HG02759 (cell line): Measurements from ENCODE around the gene ZNF629.

Experiments
- ATAC-seq: cut with Tn5 transposase; IDR thresholded peaks from one replicate; pipeline ENCODE4 v1.9.1; 2021; ENCODE audit warnings: mild to moderate bottlenecking, moderate library complexity; ENCODE audit not compliant: unreplicated experiment

Gene ZNF629

GRCh38 chr16:30748634-30749445, 38.2 kb downstream of the ZNF629 start:
- peak; percentile 15 for ATAC-seq

DNA sequence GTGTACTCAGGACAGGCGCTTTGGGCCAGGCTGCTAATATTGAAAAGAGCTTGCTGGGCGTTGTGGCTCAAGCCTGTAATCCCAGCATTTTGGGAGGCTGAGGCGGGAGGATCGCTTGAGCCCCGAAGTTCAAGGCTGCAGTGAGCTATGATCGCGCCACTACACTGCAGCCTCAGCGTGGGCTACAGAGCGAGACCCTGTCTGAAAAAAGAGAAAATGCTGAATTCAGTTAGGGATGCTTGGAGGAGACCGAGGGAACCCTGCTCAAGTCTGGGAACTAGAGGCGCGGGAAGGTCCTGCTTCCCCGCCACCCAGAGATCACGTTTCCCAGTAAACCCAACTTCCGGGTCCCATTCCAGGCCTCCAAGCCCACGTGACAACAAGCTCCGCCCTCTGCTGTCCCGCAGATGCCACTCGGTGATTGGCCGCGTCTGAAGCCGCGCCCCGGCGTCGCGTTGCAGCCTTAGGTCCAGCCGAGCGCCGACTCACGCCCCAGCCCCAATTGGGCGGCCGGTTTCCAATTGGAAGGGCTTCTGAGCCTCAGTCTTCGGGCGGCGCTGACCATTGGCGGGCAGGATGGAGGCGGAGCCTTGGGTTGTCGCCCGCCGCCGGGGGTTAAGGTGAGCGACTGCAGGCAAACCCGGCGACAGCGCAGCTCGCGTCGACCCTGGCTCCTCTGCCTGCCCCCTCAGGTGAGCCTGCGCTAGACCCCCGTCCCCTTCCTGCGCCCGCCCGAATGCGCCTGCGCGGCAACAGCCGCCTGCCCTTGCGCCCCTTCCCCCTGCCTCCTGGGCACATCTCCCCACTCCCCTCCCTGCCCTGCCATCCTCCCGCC, 39.0 kb downstream of the ZNF629 start, which contains the start of gene PHKG2:
PHKG2 (plus strand) TSS at position 627 of the 835 bp plus-strand sequence. CDS start 396 bp downstream, outside the sequence.
- peak; percentile 97 for ATAC-seq

GRCh38 chr16:30747331-30747730, 39.7 kb downstream of the ZNF629 start:
- ATAC-seq: no peak

- no peak for ATAC-seq
Observed at GRCh38 chr16:30746638-30747175, 40.3 kb downstream of the ZNF629 start.

DNA sequence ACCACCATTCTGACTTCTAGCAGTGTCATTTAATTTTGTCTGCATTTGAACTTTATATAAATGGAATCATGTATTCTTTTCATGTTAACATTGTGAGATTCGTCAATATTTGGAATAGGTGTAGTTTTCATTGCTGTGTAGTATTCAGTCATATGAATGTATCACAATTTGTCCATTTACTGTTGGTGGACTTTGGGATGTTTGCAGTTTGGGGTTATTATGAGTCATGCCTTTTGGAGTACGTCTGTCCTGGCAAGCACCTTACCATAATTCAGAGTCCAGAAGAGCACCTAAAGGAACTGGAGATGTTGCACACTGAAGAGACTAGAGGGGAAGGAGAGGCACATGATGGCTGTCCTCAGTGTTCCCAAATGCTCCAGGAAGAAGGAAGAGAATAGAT, 41.9 kb downstream of the ZNF629 start:
- ATAC-seq: no peak

- ATAC-seq: no peak
Observed at GRCh38 chr16:30744183-30744582, 42.8 kb downstream of the ZNF629 start.

- ATAC-seq: no peak
Observed at GRCh38 chr16:30743716-30744115, 43.3 kb downstream of the ZNF629 start.

GRCh38 chr16:30741461-30741914, 45.5 kb downstream of the ZNF629 start:
- ATAC-seq: no peak

DNA sequence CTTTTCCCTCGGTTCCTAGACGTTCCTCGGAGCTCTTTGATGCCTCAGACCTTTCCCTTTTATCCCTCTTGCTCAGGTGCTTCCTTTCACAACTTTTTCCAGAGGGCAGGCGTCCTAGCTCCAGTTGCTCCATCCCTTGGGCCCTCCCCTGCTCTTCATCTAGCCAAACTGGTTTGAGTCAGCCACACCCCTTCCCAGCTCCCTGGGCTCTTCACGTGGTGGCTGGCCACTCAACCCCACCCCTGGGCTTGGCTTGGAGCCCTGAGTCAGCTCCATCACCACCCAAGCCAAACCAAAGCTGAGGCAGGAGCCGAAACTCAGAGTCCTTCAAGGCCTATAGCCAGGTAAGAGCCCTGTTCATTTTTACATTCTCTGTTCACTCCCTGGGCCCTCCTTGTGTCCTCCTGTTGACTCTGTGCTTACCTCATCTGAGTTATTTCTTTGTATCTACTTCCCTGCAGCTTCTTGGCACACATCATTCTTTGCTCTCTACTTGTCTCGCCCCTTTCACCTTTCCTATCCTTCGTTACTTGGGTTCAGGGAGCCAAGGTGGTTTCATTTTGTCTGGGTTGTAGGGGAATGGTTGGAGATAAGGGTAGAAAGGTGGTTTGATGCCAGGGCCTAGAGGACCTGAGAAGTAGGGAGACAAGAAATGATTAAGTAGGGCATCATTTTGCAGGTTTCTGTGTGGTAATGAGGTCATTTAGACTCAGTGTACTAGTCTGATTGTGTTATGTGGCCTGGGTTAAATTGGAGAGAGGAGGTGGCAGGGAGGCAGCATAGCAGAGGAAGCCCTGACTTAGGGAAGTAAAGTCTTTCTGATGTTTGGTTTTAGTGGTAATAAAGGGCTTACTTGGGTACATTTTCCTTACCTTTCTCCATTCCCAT, 46.4 kb downstream of the ZNF629 start:
- no peak for ATAC-seq

DNA sequence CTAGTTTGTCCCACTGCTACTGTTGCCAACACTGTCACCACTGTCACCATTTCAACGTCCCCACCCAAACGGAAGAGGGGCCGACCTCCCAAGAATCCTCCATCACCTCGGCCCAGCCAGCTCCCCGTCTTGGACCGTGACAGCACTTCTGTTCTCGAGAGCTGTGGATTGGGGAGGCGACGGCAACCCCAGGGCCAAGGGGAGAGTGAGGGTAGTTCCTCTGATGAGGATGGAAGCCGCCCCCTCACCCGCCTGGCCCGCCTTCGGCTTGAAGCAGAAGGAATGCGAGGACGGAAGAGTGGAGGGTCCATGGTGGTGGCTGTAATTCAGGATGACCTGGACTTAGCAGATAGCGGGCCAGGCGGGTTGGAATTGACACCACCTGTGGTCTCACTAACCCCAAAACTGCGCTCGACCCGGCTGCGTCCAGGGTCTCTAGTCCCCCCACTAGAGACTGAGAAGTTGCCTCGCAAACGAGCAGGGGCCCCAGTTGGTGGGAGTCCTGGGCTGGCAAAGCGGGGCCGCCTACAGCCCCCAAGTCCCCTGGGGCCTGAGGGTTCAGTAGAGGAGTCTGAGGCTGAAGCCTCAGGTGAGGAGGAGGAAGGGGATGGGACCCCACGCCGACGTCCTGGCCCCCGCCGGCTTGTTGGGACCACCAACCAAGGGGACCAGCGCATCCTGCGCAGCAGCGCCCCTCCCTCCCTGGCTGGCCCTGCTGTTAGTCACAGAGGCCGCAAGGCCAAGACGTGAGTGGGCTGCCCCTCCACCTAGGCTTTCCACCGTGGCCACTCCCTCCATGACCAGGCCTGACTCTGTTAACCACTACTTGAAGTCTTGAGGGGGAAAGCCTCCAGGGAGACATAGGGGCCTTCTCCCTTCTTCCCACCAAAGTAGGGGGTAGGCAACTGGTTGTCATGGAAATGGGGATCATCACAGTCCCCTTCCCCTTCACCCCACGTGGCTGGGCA, 47.7 kb downstream of the ZNF629 start:
- ATAC-seq: no peak

GRCh38 chr16:30737794-30738648, 49.0 kb downstream of the ZNF629 start:
- no peak for ATAC-seq

- ATAC-seq: no peak
Observed at GRCh38 chr16:30736995-30737793, 49.8 kb downstream of the ZNF629 start.

GRCh38 chr16:30731411-30731810, 55.6 kb downstream of the ZNF629 start:
- no peak for ATAC-seq

DNA sequence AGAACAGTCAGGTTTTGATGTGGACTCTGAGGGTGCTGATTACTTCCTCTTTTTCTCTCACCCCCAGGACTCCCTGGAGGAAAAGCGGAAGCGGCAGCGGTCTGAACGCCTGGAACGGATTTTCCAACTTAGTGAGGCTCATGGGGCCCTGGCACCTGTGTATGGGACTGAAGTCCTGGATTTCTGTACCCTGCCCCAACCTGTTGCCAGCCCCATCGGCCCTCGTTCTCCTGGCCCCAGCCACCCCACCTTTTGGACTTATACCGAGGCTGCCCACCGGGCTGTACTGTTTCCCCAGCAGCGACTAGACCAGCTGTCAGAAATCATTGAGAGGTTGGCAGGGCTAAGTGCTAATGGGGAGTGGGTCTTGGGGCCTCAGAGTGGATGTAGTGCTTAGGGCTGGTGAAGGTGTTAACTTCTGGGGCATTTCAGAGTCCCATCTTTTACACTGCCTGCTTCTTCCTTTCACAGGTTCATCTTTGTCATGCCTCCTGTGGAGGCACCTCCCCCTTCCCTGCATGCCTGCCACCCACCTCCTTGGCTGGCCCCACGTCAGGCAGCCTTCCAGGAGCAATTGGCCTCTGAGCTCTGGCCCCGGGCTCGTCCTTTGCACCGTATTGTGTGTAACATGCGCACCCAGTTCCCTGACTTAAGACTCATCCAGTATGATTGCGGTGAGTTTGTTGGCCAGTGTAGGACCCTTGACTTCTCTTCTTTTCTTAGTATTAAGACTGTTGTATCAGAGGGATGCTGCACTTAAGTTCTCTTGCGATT, 57.9 kb downstream of the ZNF629 start:
- no peak for ATAC-seq
